Measurements from ENCODE around the gene CSTF2. TPM values are rescaled to one million over a fixed set of nuclear protein-coding genes. Genes with fewer than 3 reads are reported as not detected.

Gene CSTF2
- total and polyA plus RNA-seq, 4 donors = 3.9 to 11.8 (median 5.3) TPM

GRCh38 chrX:100819534-100819836, 706 bp upstream of the CSTF2 start (continued):
- TF ChIP-seq ZBTB33 (IDR thresholded peaks at IDR 0.05) (no peak), JUND (IDR thresholded peaks at IDR 0.05) (no peak), NR2F2 (IDR thresholded peaks at IDR 0.05) (no peak), YY1 (IDR thresholded peaks at IDR 0.05) (no peak), SP1 (IDR thresholded peaks at IDR 0.05) (no peak), HNF4A (conservative IDR thresholded peaks at IDR 0.05) (no peak), GABPA (IDR thresholded peaks at IDR 0.05 in 1 of 2, conservative IDR thresholded peaks at IDR 0.05 in 1 of 2) (no peak)
- TF ChIP-seq, protein P1, sequence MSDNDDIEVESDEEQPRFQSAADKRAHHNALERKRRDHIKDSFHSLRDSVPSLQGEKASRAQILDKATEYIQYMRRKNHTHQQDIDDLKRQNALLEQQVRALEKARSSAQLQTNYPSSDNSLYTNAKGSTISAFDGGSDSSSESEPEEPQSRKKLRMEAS (IDR thresholded peaks at IDR 0.05) = no peak

- 70% methylated on average over 2 of the region's 2 CpGs for WGBS
- H3K4me1 ChIP-seq (ENCODE audit: control insufficient read depth in 4 of 4, insufficient read depth in 4 of 4, low read length in 3 of 4) = no peaks in the 10 kb centered on the region
- peaks cover 6 to 41% (median 18%) of the 10 kb centered on the region in 4 donors for H3K36me3 ChIP-seq (ENCODE audit: control insufficient read depth in 4 of 4, insufficient read depth in 3 of 4, low read depth in 1 of 4, low read length in 3 of 4)
- DNase-seq (ENCODE audit: low spot score) = no peak
- H3K9ac ChIP-seq (ENCODE audit: low read depth in 1 of 2, low read length in 2 of 2) = no peak overlapping the region
- no peaks in the 10 kb centered on the region for H3K27me3 ChIP-seq (ENCODE audit: control insufficient read depth in 4 of 4, insufficient read depth in 4 of 4, low read length in 3 of 4)
- H3K27ac ChIP-seq (ENCODE audit: low read depth in 1 of 2, low read length in 2 of 2) = no peak overlapping the region
- TF ChIP-seq RAD21 (IDR thresholded peaks at IDR 0.05) = no peak
- TF ChIP-seq CTCF (IDR thresholded peaks at IDR 0.05; ENCODE audit: low read depth, low read length, missing input control) = no peak
- no peak for TF ChIP-seq SP1 (IDR thresholded peaks at IDR 0.05)
- no peak for TF ChIP-seq ZBTB33 (IDR thresholded peaks at IDR 0.05)
- no peak for TF ChIP-seq HNF4A (conservative IDR thresholded peaks at IDR 0.05)
- TF ChIP-seq TAF1 (conservative IDR thresholded peaks at IDR 0.05) = no peak
- no peak for TF ChIP-seq FOXA1 (IDR thresholded peaks at IDR 0.05)
- no peak for TF ChIP-seq ATF3 (IDR thresholded peaks at IDR 0.05)
- no peak for TF ChIP-seq RXRA (IDR thresholded peaks at IDR 0.05)
- TF ChIP-seq FOXA2 (IDR thresholded peaks at IDR 0.05) = no peak
- no peak for TF ChIP-seq NR2F2 (IDR thresholded peaks at IDR 0.05)
- no peak for TF ChIP-seq YY1 (IDR thresholded peaks at IDR 0.05)
- no peak for TF ChIP-seq JUND (IDR thresholded peaks at IDR 0.05)
- no peak overlapping the region for H3K4me3 ChIP-seq (ENCODE audit: low read depth in 1 of 3, low read length in 3 of 3)
- H3K9me3 ChIP-seq (ENCODE audit: control insufficient read depth in 4 of 4, low read length in 3 of 4) = no peaks in the 10 kb centered on the region
Observed at GRCh38 chrX:100829730-100830129, 9.5 kb downstream of the CSTF2 start.

DNA sequence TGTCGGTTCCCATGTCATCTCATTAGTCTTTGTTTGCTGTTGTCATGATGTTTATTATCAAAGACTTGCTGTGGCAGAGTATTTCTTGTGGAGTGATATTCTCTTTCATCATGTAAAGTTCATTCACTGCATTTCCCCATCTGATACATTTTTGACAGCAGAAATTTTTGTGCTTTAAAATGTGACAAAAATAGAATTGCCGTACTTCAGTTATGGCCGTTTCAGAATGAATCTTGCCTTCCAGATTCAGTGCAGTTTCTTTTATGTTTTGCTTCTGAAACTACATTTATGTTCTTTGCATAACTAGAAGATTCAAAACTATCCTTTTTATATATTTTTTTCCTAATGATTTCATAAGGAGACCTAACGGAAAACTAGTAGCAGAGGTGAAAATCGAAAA, 10.0 kb downstream of the CSTF2 start:
- Histone ChIP-seq H3K4me3 (ENCODE audit: low read depth in 1 of 3, low read length in 3 of 3) (no peak overlapping the region), H3K4me1 (ENCODE audit: control insufficient read depth in 4 of 4, insufficient read depth in 4 of 4, low read length in 3 of 4) (no peaks in the 10 kb centered on the region), H3K27me3 (ENCODE audit: control insufficient read depth in 4 of 4, insufficient read depth in 4 of 4, low read length in 3 of 4) (no peaks in the 10 kb centered on the region), H3K27ac (ENCODE audit: low read depth in 1 of 2, low read length in 2 of 2) (no peak overlapping the region), H3K36me3 (ENCODE audit: control insufficient read depth in 4 of 4, insufficient read depth in 3 of 4, low read depth in 1 of 4, low read length in 3 of 4) (peaks cover 6 to 41% (median 18%) of the 10 kb centered on the region in 4 donors), H3K9ac (ENCODE audit: low read depth in 1 of 2, low read length in 2 of 2) (no peak overlapping the region), H3K9me3 (ENCODE audit: control insufficient read depth in 4 of 4, low read length in 3 of 4) (no peaks in the 10 kb centered on the region)
- no peak for DNase-seq (ENCODE audit: low spot score)
- 90% methylated on average over 5 of the region's 5 CpGs for WGBS
- TF ChIP-seq, protein P1 (IDR thresholded peaks at IDR 0.05) = no peak
- no peak for TF ChIP-seq ATF3 (IDR thresholded peaks at IDR 0.05)
- TF ChIP-seq YY1 (IDR thresholded peaks at IDR 0.05) = no peak
- TF ChIP-seq RXRA (IDR thresholded peaks at IDR 0.05) = no peak
- TF ChIP-seq TAF1 (conservative IDR thresholded peaks at IDR 0.05) = no peak
- TF ChIP-seq, protein P2, sequence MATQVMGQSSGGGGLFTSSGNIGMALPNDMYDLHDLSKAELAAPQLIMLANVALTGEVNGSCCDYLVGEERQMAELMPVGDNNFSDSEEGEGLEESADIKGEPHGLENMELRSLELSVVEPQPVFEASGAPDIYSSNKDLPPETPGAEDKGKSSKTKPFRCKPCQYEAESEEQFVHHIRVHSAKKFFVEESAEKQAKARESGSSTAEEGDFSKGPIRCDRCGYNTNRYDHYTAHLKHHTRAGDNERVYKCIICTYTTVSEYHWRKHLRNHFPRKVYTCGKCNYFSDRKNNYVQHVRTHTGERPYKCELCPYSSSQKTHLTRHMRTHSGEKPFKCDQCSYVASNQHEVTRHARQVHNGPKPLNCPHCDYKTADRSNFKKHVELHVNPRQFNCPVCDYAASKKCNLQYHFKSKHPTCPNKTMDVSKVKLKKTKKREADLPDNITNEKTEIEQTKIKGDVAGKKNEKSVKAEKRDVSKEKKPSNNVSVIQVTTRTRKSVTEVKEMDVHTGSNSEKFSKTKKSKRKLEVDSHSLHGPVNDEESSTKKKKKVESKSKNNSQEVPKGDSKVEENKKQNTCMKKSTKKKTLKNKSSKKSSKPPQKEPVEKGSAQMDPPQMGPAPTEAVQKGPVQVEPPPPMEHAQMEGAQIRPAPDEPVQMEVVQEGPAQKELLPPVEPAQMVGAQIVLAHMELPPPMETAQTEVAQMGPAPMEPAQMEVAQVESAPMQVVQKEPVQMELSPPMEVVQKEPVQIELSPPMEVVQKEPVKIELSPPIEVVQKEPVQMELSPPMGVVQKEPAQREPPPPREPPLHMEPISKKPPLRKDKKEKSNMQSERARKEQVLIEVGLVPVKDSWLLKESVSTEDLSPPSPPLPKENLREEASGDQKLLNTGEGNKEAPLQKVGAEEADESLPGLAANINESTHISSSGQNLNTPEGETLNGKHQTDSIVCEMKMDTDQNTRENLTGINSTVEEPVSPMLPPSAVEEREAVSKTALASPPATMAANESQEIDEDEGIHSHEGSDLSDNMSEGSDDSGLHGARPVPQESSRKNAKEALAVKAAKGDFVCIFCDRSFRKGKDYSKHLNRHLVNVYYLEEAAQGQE (IDR thresholded peaks at IDR 0.05) = no peak
- TF ChIP-seq FOXA2 (IDR thresholded peaks at IDR 0.05) = no peak
- no peak for TF ChIP-seq GABPA (IDR thresholded peaks at IDR 0.05 in 1 of 2, conservative IDR thresholded peaks at IDR 0.05 in 1 of 2)
- no peak for TF ChIP-seq CTCF (IDR thresholded peaks at IDR 0.05; ENCODE audit: low read depth, low read length, missing input control)
- TF ChIP-seq SP1 (IDR thresholded peaks at IDR 0.05) = no peak
